PFSK-1 (cell line): ENCODE data around the gene SEC24D.

Source experiments
- FOXP2 ChIP-seq: optimal IDR thresholded peaks from 2 replicates; pipeline ENCODE3; 2011; ENCODE audit warnings: borderline replicate concordance, control low read depth, inconsistent platforms; ENCODE audit not compliant: insufficient read depth; ENCODE audit errors: extremely low read length, extremely low read depth
- POLR2AphosphoS5 ChIP-seq: IDR thresholded peaks from 2 replicates; pipeline ENCODE4 v1.6.1; 2012; ENCODE audit warnings: low read depth, mild to moderate bottlenecking, control low read depth, low read length, moderate library complexity
- REST ChIP-seq, 2 experiments: IDR thresholded peaks; 2 replicates each; pipeline versions ENCODE4 v1.6.1 to v1.8.0; 2011 to 2012; ENCODE audit warnings: low read depth in 2 of 2, low read length in 2 of 2, control low read depth in 1 of 2, inconsistent platforms in 1 of 2, mild to moderate bottlenecking in 1 of 2, moderate library complexity in 1 of 2; ENCODE audit not compliant: insufficient read depth in 1 of 2
- SIN3A ChIP-seq: IDR thresholded peaks from 2 replicates; pipeline ENCODE4 v1.6.1; 2012; ENCODE audit warnings: mild to moderate bottlenecking, low read length, moderate library complexity, borderline replicate concordance; ENCODE audit not compliant: insufficient read depth
- TAF1 ChIP-seq: IDR thresholded peaks from 2 replicates; pipeline ENCODE4 v1.6.1; 2012; ENCODE audit warnings: low read length, control low read depth, borderline replicate concordance; ENCODE audit not compliant: insufficient read depth

The SEC24D gene

GRCh38 chr4:118734491-118735205, 101.3 kb downstream of the SEC24D start:
- no peak for TF ChIP-seq REST (IDR thresholded peaks at IDR 0.05; ENCODE audit: insufficient read depth in 1 of 2, low read depth in 2 of 2, low read length in 2 of 2)
- TF ChIP-seq POLR2AphosphoS5, result no peak
- no peak for TF ChIP-seq SIN3A
- TF ChIP-seq TAF1, result no peak
- no peak for TF ChIP-seq FOXP2

- TF ChIP-seq SIN3A (no peak), TAF1 (no peak), REST (IDR thresholded peaks at IDR 0.05; ENCODE audit: insufficient read depth in 1 of 2, low read depth in 2 of 2, low read length in 2 of 2) (no peak), POLR2AphosphoS5 (no peak), FOXP2 (no peak)
These were observed 103.2 kb downstream of the SEC24D start for GRCh38 chr4:118732591-118733330.

DNA sequence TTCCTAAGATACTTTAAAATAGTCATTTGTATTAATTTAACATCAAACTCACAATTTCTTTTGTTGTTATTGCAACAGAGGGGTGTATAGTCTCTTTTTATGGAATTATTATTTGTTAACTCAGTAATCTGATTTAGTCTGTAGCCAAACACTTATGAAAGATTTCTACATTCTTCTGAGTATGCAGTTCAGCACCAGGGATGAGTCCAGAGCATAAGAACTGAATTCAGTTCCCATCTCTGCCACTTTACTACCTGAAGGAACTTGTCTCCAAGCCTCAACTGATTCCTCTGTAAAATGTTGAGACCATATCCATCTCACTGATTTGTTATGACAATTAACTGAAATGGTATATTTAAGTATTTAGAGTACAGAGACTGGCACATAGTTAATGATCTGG, 105.2 kb downstream of the SEC24D start:
- TF ChIP-seq REST (IDR thresholded peaks at IDR 0.05; ENCODE audit: insufficient read depth in 1 of 2, low read depth in 2 of 2, low read length in 2 of 2) (no peak), POLR2AphosphoS5 (no peak), TAF1 (no peak), SIN3A (no peak), FOXP2 (no peak)

DNA sequence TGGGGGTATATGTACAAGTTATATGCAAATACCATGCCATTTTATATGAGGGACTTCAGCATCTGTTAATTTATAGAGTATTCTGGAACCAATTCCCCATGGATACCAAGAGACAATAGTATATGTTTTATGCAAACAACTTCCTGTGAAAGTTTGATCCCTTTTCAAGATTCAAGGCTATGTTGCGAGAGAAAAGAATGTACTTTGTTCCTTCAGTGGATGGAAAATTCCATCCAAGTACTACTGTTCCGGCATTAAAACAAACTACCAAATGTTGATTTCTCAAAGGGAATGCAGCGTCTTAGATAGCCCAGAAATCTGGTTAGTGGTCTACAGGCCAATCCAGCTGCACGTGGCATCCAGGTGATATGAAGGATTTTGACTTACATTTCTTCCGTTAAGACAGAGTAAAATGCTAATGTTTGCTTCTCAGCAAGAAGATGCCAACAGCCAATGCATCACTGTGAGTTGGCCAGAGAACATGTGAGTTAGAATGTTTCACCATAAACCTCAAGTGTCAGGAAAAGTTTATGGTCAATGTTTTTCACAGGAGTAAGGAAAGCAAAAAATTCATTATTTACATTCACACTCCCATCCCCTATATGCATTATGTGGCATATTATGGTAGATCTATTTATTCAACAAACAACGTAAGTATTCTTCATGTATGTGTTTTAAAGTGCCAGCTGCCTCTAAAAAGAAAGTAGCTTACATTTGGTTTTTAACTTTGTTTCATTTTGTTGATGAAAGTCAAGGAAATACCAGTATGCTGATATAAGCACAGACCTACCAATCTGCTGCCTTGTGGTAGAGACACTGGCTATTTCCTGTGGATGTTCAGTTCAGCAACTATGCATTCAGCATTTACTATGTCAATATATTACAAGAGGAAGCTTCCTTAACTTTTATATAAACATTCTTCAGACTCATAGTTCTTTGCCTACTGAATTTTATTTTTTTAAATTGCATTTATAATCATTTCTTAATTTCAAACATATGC, 106.3 kb downstream of the SEC24D start:
- no peak for TF ChIP-seq TAF1
- no peak for TF ChIP-seq SIN3A
- no peak for TF ChIP-seq FOXP2
- TF ChIP-seq POLR2AphosphoS5, result no peak
- no peak for TF ChIP-seq REST (IDR thresholded peaks at IDR 0.05; ENCODE audit: insufficient read depth in 1 of 2, low read depth in 2 of 2, low read length in 2 of 2)
